ENCODE results near the gene RGPD8.

RGPD8 gene

GRCh38 chr2:112322919-112323318, 110.5 kb downstream of the RGPD8 start:
- DNase-seq: no peak

- DNase-seq: no peak
Observed at GRCh38 chr2:112321375-112322320, 111.8 kb downstream of the RGPD8 start.

All from stimulated activated CD4-positive, alpha-beta T cell treated with anti-CD3 and anti-CD28 coated beads, Interleukin-2, amount 100 ng/mL, for 48 hours (primary cell).